ENCODE measurements around the gene MAPK9. TPM values are rescaled to one million over a fixed set of nuclear protein-coding genes. Genes with fewer than 3 reads are reported as not detected.

The MAPK9 gene
- total RNA-seq, 1 donor from 2014 or later = 23.2 TPM

GRCh38 chr5:180323941-180324600 lies 32.2 kb upstream of the MAPK9 start:
- Histone ChIP-seq H3K4me3 (ENCODE audit: low read depth, low read length) (no peak overlapping the region), H3K36me3 (ENCODE audit: control insufficient read depth, insufficient read depth, low read length) (no peaks in the 10 kb centered on the region), H3K27me3 (ENCODE audit: control insufficient read depth, insufficient read depth, low read length) (no peaks in the 10 kb centered on the region)
- TF ChIP-seq CTCF (IDR thresholded peaks at IDR 0.05; ENCODE audit: insufficient read depth, low read length, severe bottlenecking) = no peak
- FAIRE-seq (no peak), DNase-seq (ENCODE audit: low read depth) (peak; percentile 71)

DNA sequence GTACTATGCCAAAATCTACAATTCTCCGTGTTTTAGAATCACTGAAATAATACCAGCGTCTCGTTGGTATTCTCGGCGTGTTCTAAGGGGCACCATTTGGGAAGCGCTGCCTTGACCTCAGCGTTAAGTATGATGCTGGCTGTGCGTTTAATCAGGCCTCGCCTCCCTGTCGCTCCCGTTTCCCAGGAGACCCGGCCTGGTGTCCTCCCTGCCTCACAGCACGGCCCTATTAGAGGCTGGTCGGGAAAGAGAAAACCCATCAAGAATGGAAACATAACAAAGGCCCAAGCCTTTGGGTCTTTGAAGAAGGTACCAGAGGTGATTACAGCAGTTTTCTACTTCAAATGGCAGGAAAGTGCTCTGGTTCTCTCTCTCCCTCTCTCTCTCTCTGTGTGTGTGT lies 31.3 kb upstream of the MAPK9 start:
- FAIRE-seq (no peak), DNase-seq (ENCODE audit: low read depth) (no peak)
- no peak for TF ChIP-seq CTCF (IDR thresholded peaks at IDR 0.05; ENCODE audit: insufficient read depth, low read length, severe bottlenecking)
- H3K36me3 ChIP-seq (ENCODE audit: control insufficient read depth, insufficient read depth, low read length) = no peaks in the 10 kb centered on the region
- H3K27me3 ChIP-seq (ENCODE audit: control insufficient read depth, insufficient read depth, low read length) = no peaks in the 10 kb centered on the region
- no peak overlapping the region for H3K4me3 ChIP-seq (ENCODE audit: low read depth, low read length)

DNA sequence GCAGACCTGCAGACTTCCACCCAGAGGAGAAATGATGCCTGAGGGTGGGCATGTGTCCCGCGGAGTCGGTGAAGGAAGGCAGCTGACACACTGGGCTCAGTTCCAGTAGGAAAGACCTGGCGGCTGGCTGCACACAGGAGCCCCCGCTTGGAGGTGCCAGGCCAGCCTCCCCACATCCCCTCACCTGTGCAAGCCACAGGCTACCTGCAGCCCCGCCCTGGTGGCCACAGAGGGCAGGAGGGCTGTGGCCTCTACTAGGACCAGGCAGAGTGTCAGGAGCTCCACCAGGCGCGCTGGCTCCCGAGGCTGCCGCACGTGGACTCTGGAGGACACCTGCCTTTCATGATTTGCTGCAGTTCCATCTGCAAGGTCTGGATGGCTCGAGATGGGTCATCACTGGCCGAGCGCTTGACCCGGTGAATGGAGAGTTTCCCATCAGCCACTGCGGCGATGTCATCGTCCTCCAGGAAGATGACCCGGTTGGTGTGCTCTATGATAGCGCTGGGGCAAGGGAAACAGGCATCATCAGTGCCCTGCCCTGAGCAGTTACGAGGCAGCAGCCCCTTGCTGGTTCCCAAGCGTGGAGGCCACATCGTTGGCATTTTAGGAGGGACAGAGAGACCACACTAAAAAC lies 26.7 kb upstream of the MAPK9 start:
- H3K4me3 ChIP-seq (ENCODE audit: low read depth, low read length) = no peak overlapping the region
- TF ChIP-seq CTCF (IDR thresholded peaks at IDR 0.05; ENCODE audit: insufficient read depth, low read length, severe bottlenecking) = no peak
- FAIRE-seq = no peak
- H3K36me3 ChIP-seq (ENCODE audit: control insufficient read depth, insufficient read depth, low read length) = no peaks in the 10 kb centered on the region
- DNase-seq (ENCODE audit: low read depth) = no peak
- H3K27me3 ChIP-seq (ENCODE audit: control insufficient read depth, insufficient read depth, low read length) = no peaks in the 10 kb centered on the region

DNA sequence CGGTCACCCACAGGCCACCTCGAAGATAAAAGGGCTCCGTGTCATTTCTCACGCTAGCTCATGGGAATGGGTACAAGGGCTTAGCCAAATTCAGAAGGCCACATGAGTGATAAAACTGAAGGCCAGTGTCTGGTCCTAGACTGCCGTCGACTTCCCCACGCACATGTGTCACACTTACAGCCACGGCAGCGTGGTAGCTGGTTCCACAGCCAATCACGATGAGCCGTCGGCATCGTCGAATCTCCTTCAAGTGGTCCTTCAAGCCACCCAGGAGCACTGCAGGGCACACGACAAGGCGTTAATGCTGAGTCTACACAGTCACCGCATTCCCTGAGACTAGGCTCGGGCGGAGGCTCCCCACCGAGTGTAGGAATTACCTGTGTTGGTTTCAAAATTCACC lies 24.7 kb upstream of the MAPK9 start:
- no peak for TF ChIP-seq CTCF (IDR thresholded peaks at IDR 0.05; ENCODE audit: insufficient read depth, low read length, severe bottlenecking)
- FAIRE-seq = peak; percentile 18
- Histone ChIP-seq H3K4me3 (ENCODE audit: low read depth, low read length) (no peak overlapping the region), H3K27me3 (ENCODE audit: control insufficient read depth, insufficient read depth, low read length) (no peaks in the 10 kb centered on the region), H3K36me3 (ENCODE audit: control insufficient read depth, insufficient read depth, low read length) (no peaks in the 10 kb centered on the region)
- no peak for DNase-seq (ENCODE audit: low read depth)

- no peaks in the 10 kb centered on the region for H3K27me3 ChIP-seq (ENCODE audit: control insufficient read depth, insufficient read depth, low read length)
- H3K4me3 ChIP-seq (ENCODE audit: low read depth, low read length) = no peak overlapping the region
- TF ChIP-seq CTCF (IDR thresholded peaks at IDR 0.05; ENCODE audit: insufficient read depth, low read length, severe bottlenecking) = peak; percentile 92
- FAIRE-seq (no peak), DNase-seq (ENCODE audit: low read depth) (peak; percentile 31)
- H3K36me3 ChIP-seq (ENCODE audit: control insufficient read depth, insufficient read depth, low read length) = no peaks in the 10 kb centered on the region
These were observed 23.9 kb upstream of the MAPK9 start for GRCh38 chr5:180315762-180316212.
